Right renal pelvis (tissue), 4 donors: ENCODE measurements around the gene COL9A1. TPM values are rescaled to one million over a fixed set of nuclear protein-coding genes. Genes with fewer than 3 reads are reported as not detected.

Source experiments
- DNase-seq, 4 donors: peaks; one replicate each; pipeline ENCODE4 v3.0.0-alpha.2; 2013; ENCODE audit warnings: low read depth in 4 of 4, low spot score in 3 of 4, missing footprints in 1 of 4
- polyA plus RNA-seq, 4 donors: library from polyadenylated mRNA; unstranded; fragments of 120-200 nt; gene quantifications; one replicate each; pipeline ENCODE4 v1.2.1, GENCODE V29; 2013; ENCODE audit not compliant: insufficient read length in 4 of 4

Gene COL9A1
- polyA plus RNA-seq, 4 donors = 29.6 to 49.0 (median 36.4) TPM

DNA sequence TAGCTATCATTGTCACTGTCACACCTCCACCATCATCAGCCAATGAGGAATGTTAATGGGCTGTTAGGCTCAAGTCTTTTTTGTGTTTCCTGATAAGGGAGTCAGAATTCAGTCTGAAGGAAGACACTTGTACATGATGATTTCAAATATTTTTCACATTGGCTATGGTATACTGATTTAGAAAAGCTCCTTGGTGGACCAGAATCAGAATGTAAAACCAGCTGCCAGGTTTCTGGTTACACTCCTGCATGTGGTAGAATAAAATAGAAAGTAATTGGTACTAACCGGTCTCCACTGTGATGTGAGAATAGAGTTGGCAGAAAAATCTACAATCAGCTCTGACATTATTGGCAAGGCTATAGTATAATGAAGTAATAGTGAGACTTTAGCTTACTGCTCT, 10.7 kb downstream of the COL9A1 start:
- DNase-seq = no peak

DNA sequence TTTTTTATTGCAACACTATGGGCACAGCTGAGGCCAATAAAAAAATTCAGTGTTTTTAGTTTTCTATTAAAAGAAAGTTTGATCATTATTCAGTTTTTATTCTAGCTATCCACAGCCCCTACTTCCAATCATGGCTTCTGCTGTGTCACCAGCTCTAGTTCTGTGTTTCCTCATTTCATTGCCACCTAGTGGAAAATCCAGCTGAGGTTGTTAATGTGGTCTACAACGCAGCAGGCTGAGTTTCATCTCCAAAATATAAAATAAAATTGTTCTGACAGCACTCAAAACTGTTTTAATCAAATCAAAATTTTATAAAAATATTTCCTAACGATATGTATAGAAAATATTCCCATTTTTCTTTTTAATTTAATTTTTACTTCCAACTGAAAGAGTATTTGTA, 13.6 kb downstream of the COL9A1 start:
- DNase-seq = no peak

DNA sequence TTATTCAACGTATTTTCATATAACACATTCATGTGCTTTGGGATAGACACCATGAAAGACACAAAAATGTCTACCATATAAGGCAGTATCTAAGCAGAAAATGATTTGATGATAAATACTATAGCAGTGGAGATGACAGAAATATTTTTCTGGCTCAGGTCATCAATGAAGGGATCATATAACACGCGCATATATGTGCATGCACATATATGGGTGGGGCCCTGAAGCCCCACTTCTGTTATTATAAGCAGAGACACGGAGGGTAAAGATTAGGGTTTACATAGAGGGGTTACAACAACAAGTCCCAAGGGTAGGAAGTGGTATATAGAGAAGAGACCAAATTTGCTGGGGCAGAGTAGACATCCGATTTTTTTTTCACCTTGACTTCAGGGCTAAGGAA, 16.0 kb downstream of the COL9A1 start:
- no peak for DNase-seq

DNA sequence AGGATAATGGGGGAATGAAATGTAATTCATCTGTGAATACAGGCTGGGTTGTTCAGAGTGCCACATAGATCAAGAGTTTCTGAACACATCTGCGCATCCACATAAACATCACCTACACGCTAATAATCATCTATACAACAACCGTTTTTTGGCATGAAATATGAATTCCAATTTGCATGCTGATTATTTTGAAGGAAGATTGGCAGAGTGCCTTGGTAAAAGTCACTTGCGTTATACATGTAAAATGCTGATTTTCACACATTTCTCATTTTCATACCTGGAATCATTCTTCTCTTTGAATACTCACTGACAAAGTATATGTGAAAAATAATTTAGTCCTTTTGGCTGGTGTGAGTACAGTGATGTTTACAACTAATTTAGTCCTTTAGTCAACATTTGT, 17.7 kb downstream of the COL9A1 start:
- DNase-seq = no peak

DNA sequence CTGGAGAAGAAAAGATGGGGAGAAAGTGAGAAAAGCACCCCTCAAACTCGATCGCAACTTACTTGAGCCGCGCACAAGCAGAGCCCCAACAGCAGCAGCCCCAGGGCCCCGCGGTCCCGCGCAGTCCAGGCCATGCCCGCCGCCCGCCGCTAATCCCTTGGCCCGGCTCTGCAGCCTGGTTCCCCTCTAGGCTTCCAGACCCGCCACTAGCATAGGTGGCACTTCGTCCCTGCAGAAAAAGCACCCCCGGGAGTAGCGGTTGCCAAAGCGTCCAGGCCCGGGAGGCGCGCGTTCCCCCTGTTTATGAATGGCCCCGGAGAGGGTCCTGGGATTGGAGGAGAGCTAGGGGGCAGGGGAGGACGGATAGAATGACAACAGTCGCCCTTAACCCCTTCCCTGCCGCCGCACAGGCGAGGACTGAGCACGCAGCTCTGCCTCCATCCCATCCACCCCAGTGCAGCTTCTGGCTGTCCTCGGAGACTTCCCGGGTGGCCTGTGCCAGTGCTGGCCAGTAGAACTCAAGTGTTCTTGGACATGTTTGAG, 19.9 kb downstream of the COL9A1 start:
- no peak for DNase-seq

DNA sequence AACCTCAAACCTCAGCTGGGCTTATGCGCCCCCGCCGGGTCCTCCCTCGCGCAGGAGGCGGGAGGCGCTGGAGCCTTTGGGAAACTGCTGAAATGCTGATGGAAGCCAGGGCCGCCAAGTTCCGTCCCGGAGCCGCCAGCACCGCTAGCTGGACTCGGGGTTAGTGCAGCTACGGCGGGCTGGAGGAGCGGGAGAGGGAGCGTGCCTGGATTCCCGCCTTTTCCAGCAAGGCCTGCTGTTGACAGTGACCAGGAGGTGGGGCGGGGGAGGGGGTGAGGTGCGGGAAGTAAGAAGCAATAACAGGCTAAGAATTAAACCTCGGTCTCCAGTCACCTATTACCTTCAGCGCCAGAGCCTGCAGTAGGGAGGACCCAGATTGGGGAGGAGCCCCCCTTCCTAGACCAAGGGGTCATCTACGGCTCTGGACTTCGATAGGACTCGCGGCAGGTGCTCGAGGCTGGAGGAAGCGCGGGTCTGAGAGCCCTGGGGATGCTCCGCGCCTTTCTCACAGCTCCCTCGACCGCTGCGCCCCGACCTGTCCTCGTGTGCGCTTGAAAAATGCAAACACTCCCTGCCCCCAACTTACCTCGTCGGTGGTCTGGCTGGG, 20.5 kb downstream of the COL9A1 start:
- DNase-seq = no peak

DNA sequence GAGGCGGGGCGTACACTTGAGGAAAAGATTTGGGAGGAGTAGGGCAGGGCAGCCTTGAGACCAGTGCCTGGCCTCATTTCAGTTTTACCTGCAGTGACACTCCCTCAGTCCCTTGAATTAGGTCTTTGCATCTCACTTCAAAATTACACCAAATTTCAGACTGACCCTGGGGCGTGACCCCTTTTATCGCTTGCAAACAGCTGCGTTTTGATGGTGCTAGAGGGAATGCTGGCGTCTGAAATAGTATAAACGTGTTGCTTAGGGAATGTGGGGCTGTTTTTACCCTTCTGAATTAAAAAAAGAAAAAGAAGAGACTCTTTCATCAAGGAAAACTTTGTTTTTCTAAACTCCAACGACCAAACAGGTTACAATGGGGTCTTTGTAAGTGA, 21.0 kb downstream of the COL9A1 start:
- no peak for DNase-seq

DNA sequence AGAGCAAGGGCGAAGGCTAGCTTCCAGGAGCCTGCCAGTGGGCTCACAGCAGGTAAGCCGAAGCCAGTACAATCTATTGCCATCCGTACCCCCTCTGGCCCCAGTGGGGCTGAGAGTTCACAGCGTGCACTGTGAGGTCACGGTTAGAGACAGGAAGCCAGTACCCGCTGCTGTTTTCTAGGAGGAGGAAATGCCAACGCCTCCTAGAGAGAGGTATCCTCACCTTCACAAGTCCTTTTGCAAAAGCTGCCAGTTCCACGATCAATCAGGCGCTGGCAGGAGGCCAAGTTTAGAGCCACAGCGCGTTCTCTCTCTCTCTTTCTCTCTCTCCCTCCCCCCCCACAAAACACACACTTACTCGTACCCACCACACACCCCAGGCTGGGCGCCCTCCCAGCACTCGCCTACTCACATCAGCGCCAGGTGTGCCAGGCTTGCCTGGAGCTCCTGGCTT, 22.5 kb downstream of the COL9A1 start:
- no peak for DNase-seq

DNA sequence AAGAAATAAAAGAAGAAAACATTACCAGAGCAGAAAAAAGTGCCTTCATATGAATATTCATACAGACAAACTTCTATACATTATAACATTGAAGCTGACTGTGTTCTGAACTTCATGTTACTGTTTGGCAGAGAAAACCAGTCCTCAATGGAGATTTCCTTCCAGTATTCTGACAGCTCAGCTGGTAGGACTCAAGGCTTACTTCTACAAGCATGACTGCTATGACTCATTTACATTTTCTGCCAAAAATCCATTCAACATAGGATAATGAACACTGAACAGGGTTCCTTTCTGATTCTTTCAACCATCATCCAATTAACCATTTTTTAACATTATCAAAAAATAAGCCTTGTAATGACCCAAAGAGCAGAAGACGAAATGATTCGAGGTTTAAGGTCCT, 25.4 kb downstream of the COL9A1 start:
- DNase-seq = no peak

DNA sequence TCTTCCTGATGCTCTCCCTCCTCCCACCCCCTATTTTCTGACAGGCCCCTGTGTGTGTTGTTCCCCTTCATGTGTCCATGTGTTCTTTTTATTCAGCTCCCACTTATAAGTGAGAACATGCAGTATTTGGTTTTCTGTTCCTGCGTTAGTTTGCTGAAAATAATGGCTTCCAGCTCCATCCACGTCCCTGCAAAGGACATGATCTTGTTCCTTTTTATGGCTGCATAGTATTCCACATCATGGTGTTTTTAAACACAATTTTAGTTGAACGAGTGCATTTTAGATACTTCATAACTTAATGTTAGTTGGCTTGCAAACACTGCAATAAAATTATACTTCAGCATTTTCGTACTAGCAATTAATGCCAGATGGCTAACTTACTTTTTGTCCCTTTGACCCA, 28.5 kb downstream of the COL9A1 start:
- no peak for DNase-seq

DNA sequence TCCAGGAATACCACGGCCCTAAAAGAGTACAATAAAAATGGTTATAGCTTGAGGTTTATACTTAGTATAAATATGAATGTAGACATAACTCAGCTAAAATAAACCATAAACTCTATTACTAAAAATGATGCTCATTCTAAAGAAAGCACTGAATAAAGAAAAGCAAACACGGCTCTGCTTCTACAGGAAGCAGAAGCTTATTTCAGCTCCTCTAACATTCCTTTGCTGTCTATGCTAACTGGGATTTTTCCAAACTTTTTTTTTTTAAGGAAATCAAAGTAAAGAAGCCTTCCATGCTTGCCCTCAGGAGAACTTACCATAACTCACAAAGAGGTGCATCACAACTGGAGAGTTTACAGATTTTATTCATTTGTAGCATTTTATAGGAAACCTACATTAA, 30.8 kb downstream of the COL9A1 start:
- DNase-seq = peak in 1 of 4 donors; percentile 3

DNA sequence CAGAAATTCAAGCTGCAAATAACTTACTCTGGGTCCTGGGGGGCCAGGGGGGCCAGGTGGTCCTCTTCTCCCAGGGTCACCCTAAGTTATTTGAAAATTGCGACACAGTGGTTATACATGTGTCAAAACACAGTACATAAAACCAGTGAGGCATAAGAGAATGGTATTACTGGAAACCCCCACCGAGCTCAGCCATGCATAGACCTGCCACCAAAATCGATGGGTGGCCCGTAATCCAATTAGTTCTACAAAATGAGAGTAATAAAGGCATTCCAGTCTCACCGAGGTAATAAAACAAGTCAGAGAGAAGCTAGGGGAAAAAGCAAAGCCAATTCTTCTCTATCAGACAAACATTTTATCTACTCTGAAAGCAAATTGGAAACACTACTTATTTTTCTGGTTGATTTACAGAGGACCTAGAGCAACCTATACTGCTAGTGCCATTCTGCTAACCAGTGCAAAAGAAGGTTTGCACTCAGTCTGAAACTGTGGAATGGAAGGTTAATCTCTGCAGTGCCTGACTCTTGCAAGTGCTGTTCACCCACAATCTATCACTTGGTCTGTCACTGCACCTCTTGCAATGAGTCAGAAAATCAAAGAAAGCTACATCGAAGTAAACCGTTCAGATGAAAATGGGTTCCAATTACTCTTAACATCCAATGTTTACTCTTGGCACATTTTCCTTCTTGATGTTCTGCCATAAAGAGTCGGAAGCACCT, 32.4 kb downstream of the COL9A1 start:
- DNase-seq = peak in 1 of 4 donors; percentile 4

DNA sequence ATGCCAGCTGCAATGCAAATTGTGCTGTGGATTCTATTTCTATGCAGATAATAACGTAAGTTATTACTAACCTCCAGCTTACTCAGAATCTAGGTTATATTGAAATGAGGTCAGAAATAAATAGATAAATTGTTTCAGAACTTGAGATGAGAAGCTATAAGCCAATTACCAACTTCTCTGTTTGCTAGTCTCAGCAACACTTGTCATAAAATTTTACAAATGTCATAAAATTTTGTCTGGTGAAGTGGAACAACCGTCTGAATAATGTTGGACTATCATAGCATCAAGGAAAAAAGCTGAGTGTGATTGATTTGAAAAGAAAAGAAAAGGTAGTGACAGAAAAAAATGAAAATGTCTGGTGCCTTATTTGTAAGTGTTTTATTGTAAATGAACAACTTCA, 36.7 kb downstream of the COL9A1 start:
- DNase-seq = no peak

DNA sequence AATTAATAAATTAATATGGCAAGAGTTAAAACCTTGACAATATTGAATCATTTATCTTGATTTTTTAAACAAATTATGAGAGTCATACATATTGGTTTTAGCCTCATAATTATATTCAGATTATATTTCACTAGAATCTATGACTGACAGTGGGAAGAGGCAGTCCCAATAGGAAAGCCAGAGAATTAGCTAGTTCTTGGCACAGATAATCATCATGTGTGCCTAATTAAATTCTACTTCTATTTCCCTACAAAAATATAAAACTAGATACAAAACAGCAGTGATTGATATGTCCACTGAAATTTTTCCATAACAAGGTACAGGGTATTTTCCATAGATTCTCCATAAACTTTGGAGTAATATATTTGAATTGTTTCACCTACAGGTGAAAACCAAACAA, 38.6 kb downstream of the COL9A1 start:
- no peak for DNase-seq

DNA sequence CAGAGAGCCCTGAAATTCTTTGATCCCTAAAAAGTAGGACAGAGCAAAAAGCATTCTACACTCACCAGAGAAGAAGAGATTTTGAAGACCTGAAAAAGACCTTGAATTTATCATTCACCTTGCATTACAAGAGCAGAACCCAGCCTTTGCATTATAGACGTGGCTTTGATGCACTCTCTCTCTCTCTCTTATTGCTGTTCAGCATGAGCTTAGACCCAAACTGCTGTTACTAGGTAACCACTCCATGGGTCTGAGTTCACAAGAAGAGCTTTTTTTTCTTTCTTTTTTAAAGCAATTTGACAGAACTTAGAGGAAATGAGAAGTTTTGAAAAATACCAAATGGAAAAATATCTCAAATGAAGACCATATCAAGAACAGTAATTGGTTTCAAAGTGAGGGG, 44.4 kb downstream of the COL9A1 start:
- no peak for DNase-seq

DNA sequence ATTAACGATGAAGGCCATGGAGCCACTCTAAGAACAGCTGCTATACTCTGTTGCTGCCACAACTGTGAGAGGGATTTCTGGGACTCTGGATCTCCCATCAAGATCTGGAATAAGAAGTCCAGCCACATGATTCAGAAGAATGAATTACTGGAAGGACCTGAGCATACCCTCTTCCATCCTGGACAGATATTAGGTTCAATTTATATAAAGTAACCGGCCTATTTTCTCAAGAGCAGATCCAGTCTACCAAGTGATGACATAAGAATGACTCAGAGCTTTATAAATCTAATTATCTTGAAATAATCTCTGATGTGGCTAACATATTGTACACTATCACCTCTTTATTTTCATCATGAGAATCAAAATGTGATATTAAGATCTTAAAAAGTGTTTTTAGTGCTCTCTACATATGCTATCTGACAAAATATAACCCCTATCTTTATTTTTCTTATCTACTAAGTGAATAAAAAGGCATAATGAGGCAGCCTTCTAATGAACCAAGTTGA, 45.1 kb downstream of the COL9A1 start:
- no peak for DNase-seq

DNA sequence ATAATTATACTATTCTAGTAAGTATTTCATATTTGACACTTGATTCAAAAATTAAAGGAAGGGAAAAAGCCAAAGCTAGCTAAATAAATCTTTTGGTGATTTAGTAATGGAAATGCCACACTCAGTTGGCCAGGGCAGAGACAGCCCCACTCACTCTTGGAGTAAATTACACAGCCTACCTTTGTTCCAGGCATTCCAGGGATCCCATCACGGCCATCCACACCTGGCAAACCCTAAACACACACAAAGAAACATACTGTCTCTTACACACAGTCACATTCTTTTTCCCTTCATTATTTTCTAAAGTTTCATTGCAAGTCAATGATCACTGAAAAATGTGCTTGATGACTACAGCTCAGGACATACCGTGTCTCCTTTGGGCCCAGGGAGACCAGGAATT, 48.1 kb downstream of the COL9A1 start:
- DNase-seq = no peak

DNA sequence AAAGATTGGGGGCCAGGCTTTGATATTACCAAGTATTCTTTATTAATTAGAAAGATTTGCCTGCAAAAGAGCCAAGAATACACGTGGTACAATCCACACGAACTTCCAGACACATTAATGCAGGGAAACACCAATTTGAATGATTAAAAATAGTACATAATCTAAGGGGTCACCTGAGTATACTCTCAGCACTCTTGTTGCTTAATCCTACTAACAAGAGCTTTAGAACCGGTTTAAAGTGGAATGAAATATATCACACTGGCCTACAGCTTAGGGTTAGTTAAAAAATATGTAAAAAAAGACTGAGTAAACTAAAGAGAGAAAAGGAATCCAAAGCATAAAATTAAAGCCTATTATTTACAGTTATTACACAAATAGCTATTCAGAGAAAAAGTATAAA, 49.0 kb downstream of the COL9A1 start:
- no peak for DNase-seq

DNA sequence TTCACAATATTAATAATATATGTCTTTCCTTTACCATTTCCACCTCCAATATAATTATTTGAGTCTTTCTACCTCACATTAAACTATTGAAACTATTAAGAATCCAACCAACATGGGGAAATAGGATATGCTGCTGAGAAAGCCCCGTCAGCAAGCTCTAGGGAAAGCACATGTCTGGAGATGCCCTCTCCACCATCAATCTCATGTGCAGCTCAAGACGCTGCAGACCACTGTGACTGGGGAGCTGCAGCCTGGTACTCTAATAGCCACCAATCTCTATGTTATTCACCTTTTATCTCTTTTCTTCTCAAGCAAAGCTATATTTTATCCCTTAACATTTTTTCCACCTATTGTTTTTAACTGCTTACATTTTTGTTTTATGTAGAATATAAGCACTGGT, 50.3 kb downstream of the COL9A1 start:
- DNase-seq = no peak

DNA sequence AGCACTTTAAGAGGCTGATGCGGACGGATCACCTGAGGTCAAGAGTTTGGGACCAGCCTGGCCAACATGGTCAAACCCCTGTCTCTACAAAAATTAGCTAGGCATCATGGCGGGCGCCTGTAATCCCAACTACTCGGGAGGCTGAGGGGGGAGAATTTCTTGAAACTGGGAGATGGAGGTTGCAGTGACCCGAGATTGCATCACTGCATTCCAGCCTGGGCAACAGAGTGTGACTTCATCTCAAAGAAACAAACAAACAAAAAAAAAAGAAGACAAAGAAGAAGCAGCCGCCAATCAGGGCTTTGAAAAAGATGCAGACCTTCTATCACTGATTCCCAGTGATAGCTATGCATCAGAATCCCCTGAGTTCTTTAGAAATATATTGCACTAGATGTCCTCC, 56.8 kb downstream of the COL9A1 start:
- DNase-seq = no peak

DNA sequence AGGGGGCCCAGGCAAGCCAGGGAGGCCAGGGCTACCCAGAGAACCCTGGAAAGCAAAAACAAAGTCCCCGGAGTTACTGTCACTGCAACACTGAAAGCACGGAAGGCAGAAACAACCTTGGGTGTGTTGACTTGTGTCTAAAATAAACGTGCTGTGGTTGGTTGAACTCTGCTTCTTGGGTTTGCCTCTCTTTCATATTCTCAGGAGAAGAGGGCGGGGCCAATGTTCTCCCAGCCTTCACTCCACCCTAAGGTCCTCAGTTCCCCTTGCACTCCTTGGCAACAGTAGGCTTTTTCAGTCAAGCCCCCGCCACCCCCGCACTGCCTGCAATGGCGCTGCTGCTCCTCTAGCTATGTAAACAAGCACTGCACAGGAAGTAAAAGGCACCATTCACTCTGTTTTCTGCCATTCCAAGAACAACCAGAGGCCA, 60.9 kb downstream of the COL9A1 start:
- DNase-seq = no peak

DNA sequence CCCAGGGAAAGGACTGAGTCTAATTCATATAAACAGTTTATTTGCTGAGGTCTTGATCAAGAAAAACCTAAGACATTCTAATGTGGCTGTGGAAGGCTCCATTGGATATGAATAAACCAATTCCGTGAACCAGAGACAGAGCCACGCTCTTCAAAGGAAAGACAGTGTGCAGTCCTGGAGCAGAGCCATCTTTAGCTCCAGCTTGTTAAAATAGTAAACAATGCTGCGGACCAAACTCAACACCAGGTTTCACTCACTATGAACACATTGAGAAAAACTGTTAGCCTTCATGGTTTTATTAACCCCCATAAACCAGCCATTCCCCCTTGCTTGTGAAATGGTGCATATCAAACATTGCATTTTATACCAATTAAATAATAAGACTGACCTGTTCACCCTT, 61.9 kb downstream of the COL9A1 start:
- DNase-seq = peak in 2 of 4 donors; percentile 12 to 16
